Measurements from ENCODE around the gene ABHD11.

DNA sequence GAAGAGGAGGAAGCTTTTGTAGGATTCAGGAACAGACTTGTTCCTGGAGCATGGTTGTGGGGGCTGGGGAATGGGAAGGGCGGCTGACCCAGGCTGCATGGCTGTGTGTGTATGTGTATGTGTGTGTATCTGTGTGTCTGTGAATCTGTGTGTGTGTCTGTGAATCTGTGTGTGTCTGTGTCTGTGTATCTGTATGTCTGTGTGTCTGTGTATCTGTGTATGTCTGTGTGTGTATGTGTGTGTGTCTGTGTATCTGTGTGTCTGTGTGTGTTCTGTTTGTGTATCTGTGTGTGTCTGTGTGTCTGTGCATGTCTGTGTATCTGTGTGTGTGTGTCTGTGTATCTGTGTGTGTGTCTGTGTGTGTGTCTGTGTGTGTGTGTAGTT lies 12.5 kb downstream of the ABHD11 start:
- TF ChIP-seq, protein P1, sequence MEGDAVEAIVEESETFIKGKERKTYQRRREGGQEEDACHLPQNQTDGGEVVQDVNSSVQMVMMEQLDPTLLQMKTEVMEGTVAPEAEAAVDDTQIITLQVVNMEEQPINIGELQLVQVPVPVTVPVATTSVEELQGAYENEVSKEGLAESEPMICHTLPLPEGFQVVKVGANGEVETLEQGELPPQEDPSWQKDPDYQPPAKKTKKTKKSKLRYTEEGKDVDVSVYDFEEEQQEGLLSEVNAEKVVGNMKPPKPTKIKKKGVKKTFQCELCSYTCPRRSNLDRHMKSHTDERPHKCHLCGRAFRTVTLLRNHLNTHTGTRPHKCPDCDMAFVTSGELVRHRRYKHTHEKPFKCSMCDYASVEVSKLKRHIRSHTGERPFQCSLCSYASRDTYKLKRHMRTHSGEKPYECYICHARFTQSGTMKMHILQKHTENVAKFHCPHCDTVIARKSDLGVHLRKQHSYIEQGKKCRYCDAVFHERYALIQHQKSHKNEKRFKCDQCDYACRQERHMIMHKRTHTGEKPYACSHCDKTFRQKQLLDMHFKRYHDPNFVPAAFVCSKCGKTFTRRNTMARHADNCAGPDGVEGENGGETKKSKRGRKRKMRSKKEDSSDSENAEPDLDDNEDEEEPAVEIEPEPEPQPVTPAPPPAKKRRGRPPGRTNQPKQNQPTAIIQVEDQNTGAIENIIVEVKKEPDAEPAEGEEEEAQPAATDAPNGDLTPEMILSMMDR (IDR thresholded peaks at IDR 0.05 in 8 of 11, conservative IDR thresholded peaks at IDR 0.05 in 3 of 11) = peak in 5 of 11 experiments; percentile 26 to 61 (median 33)
- TF ChIP-seq POLR2A (IDR thresholded peaks at IDR 0.05) = no peak
